NCI-H2029 treated with DMSO at 0.1 percent for 48 hours (cell line): ENCODE measurements around the gene LRRC26.
A peak's percentile ranks its signal among the peaks of the same experiment; 100 is the strongest.

ENCODE experiments used
- DNase-seq: peaks from one replicate; lab custom pipeline; 2025; lab: John Stamatoyannopoulos, UW

The LRRC26 gene

GRCh38 chr9:137150617-137151457 lies 19.0 kb downstream of the LRRC26 start:
- DNase-seq = peak; percentile 95

DNA sequence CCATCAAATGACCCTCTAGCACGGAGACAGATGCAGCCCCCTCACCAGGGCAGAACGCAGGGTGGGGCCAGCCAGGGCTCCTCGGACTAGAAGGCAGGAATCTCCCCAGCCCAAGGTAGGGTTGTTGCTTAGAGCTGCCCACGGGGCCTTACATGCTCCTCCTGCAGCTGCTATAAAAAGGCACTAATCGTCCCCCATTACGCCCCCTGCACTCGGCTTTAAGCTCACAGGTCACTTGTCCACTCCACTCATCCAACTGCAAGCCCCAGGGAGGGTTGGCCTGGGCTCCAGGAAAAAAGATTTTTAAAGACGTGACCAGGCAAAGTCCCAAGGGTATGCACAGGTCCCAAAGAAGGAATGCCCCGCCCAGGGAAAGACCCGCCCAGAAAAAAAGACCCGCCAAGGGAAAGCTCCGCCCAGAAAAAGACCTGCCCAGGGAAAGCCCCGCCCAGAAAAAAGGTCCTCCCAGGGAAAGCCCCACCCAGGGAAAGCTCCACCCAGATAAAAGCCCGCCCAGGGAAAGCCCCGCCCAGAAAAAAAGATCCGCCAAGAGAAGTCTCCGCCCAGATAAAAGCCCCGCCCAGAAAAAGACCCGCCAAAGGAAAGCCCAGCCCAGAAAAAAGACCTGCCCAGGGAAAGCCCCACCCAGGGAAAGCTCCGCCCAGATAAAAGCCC lies 19.8 kb downstream of the LRRC26 start:
- peak; percentile 92 for DNase-seq

- no peak for DNase-seq
These were observed 20.5 kb downstream of the LRRC26 start for GRCh38 chr9:137149363-137149762.

DNA sequence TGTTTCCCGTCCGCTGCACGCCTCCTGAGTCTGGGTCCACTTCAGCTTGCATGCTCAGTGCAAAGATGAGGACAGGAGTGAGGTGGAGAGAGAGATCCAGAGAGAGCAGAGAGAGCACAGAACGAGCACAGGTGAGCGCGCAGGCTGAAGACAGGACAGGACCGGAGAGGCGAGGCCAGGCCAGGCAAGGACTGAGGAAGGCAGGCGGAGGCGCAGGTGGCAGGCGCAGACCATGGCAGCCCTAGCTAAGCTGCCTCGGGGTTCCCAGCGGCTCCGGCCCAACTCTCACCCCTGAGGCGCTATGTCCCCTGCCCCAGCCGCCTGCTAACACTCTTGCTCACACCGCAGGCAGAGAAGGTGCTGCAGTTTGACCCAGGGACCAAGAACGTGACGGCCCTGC lies 21.2 kb downstream of the LRRC26 start:
- no peak for DNase-seq

DNA sequence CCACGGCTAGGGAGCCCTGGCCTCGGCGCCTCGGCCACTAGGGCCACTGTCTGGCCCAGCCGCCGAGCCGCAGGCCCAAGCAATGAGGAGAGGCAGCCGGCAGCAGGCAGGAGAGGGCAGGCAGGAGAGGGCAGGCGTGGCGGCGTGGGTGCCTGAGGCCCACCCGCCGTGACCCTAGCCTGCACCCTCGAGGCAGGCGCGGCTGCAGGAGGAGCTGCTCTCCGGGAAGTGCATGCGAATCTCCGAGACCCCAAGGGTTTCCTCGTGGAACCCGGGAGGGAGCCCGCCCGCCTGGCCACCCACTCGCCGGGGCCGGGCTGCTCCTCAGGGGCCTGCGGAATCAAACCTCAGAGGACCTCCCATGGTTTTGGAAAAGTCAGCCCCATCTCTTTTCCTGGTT lies 21.6 kb downstream of the LRRC26 start:
- no peak for DNase-seq

- no peak for DNase-seq
These were observed 22.1 kb downstream of the LRRC26 start for GRCh38 chr9:137147793-137148160.

DNA sequence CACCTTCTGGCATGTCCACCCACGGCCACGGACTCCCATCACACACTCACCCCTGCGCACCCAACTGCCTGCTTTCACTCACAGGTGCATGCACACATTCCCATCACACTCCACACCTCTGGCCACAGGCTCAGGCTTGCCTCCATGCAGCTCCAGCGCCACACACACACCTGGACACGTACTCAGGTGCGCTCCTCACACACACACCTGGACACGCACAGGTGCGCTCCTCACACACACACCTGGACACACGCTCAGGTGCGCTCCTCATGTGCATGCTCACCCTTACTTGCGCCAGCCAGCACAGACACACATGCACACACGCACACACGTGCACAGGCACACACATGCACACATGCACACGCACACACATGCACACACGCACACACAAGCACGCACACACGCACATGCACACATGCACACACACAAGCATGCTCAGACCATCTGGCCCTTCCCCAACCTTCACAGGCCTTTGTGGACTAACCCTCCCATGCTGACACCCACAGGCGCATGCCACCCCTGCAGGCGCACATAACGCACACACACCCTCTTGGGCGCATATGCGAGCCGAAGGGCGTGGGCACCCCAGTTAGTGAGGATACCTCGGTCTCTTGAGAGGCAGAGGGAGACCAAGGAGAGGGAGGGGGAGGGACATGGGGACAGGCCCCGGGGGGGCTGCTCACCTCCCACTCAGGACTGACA lies 22.6 kb downstream of the LRRC26 start:
- DNase-seq = no peak

DNA sequence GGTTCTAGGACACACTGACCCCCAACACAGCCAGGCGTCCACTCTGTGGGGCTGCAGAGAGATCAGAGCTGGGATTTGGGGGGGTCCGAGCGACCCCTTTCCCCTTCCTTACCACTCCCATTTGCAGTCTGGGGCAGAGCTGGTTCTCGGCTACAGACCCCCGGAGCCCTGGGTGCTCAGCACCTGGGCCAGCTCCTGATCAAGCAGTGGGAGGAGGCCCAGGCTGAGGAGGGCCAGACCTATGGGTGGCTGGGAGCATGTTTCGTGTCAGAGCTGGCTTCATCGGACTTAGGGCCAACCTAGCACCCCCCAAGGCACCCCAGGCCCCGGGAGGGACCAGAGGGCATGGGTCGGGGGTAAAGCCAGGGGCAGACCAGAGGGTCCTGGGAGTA lies 23.3 kb downstream of the LRRC26 start:
- no peak for DNase-seq

- DNase-seq = no peak
These were observed 23.9 kb downstream of the LRRC26 start for GRCh38 chr9:137145731-137146526.

DNA sequence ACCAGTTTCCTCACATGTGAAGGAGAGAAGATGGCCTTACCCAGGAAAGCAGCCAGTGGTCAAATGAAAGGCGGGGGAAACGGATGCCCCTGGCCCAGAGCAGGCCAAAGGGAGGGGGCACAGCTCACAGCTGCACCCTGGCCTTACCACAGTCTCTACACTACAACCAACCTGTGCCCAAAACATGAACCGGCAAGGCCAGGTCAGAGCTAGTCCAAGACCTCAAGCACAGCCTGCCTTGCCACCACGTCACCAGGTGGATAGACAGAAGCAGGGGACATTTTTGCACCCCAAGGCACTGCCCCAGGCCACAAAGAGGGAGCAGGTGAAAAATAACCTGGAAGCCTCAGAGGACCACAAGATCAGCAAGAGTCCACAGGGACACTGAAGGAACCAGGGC lies 26.4 kb downstream of the LRRC26 start:
- no peak for DNase-seq

GRCh38 chr9:137141976-137142936 lies 27.6 kb downstream of the LRRC26 start:
- DNase-seq = no peak

DNA sequence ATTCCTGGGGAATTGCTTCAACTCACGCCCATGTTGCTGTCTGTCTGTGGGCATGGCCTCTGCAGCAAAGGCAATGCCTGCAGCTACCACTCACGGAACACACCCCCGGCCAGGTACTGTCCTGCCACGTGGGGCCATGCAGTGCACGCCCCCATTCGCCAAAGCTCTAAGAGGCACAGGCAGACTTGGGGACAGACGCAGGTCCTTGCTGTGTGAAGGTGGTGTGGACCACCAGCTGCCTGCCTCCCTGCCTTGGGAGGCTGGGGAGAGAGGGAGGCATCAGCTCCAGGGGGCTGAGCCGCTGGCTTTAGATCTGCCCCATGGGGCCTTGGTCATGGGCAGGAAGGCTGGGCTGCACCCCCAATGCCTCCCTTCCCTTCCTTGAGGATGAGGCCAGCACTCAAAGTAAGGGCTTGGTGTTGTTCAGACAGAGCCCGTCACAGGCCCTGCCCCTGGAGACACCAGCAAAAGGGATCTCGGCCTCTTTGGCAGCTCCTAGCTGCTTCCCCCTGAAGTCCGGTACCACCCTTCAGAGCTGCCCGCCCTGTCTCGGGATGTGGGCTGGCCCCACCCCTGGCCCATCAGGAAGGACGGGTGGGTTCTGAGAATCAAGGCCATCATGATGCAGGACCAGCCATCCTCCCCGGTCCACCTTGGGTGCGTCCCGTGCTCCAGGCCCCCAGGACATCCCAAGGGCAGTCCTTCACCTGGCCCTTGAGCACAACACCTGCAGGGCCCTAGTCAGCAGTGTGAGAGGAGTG lies 28.6 kb downstream of the LRRC26 start:
- no peak for DNase-seq

GRCh38 chr9:137140151-137141012 lies 29.5 kb downstream of the LRRC26 start:
- no peak for DNase-seq

- DNase-seq = no peak
These were observed 30.2 kb downstream of the LRRC26 start for GRCh38 chr9:137139468-137140150.

- no peak for DNase-seq
These were observed 31.0 kb downstream of the LRRC26 start, which contains the start of gene GRIN1 for GRCh38 chr9:137138722-137139467. GRIN1 (plus strand) TSS chr9:137139154; CDS start chr9:137139487, 333 bp downstream.

GRCh38 chr9:137138058-137138721 lies 31.7 kb downstream of the LRRC26 start:
- DNase-seq = no peak
